ENCODE results near the gene ENG. TPM values are rescaled to one million over a fixed set of nuclear protein-coding genes. Genes with fewer than 3 reads are reported as not detected.

ENG gene
- 0.19 TPM in 1 of 2 replicates, not detected in the other for total RNA-seq (ENCODE audit: low replicate concordance)

GRCh38 chr9:127854184-127854806 is at the start of gene ENG:
TSS of gene ENG (minus strand) at chr9:127854658. CDS start at chr9:127854355, 303 bp downstream.
- peaks cover 8% of the 10 kb centered on the region for H3K27me3 Mint-ChIP-seq (ENCODE audit: insufficient read depth, low read depth)
- Histone ChIP-seq H3K9ac (no peak within 1 kb of the TSS), H4K20me1 (ENCODE audit: low read depth) (no peaks in the 10 kb centered on the region), H3K9me3 (ENCODE audit: low read depth) (no peaks in the 10 kb centered on the region), H2AFZ (replicated peaks) (no peak within 1 kb of the TSS), H3K27ac (no peak within 1 kb of the TSS), H3K4me1 (no peaks in the 10 kb centered on the region), H3F3A (ENCODE audit: low read depth) (no peaks in the 10 kb centered on the region), H3K27me3 (no peaks in the 10 kb centered on the region), H3K79me2 (ENCODE audit: low read depth) (no peaks in the 10 kb centered on the region), H3K4me2 (no peak within 1 kb of the TSS), H3K36me3 (no peaks in the 10 kb centered on the region), H3K4me3 (no peak within 1 kb of the TSS)
- peaks cover 3% of the 10 kb centered on the region for H3K9me3 Mint-ChIP-seq
- peaks cover 9% of the 10 kb centered on the region for H3K4me1 Mint-ChIP-seq
- no peak within 1 kb of the TSS for H3K27ac Mint-ChIP-seq
- TF ChIP-seq EZH2phosphoT487 (IDR thresholded peaks at IDR 0.05) = no peak
- TF ChIP-seq, protein P1, sequence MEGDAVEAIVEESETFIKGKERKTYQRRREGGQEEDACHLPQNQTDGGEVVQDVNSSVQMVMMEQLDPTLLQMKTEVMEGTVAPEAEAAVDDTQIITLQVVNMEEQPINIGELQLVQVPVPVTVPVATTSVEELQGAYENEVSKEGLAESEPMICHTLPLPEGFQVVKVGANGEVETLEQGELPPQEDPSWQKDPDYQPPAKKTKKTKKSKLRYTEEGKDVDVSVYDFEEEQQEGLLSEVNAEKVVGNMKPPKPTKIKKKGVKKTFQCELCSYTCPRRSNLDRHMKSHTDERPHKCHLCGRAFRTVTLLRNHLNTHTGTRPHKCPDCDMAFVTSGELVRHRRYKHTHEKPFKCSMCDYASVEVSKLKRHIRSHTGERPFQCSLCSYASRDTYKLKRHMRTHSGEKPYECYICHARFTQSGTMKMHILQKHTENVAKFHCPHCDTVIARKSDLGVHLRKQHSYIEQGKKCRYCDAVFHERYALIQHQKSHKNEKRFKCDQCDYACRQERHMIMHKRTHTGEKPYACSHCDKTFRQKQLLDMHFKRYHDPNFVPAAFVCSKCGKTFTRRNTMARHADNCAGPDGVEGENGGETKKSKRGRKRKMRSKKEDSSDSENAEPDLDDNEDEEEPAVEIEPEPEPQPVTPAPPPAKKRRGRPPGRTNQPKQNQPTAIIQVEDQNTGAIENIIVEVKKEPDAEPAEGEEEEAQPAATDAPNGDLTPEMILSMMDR (IDR thresholded peaks at IDR 0.05) = no peak
- no peak for TF ChIP-seq EZH2 (IDR thresholded peaks at IDR 0.05)
- DNase-seq (ENCODE audit: low spot score) = no peak
- no peaks in the 10 kb centered on the region for H3K36me3 Mint-ChIP-seq
- H3K4me3 Mint-ChIP-seq = no peak within 1 kb of the TSS

DNA sequence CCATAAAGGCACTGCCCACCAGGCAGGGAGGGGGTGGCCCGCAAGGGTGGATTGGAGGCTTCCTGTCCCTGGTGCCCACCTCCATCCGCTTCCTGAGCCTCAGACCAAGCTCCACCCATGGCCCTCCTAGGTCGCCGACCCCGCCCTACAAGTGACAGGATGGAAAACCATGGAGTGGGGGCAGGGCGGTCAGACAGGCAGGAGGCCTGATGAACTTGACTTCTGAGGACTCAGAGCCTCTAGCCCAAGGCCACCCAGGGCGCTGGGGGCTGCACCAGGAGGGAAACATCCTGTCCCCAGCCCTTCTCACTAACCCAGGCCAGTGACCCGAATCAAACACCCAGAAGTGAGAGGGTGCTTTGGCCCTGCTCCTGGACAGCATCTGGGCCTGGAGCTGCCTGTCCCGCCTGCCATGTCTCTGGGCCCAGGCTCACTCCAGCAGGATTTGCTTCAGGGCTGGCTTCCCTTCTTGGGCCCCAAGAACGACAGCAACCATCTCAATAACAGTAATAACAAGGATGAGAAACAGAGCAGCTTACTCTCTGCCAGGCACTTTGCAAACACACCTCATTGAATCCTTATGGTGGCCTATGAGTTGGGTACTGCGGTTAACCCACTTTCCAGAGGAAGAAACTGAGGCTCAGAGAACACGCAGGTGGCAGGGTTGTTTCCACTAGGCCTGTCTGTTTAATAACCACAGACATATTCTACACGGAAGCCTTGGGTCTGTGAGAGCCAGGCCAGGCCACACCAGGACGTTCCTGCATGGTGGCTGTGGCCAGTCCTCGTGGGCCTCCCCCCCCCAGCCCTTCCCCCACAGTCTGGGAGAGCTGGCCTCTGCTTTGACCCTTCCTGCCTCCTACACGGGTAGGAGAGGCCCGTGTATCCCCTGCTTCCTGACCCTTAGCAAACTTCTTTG is 49.4 kb upstream of the ENG start:
- no peak overlapping the region for H3K27ac ChIP-seq

DNA sequence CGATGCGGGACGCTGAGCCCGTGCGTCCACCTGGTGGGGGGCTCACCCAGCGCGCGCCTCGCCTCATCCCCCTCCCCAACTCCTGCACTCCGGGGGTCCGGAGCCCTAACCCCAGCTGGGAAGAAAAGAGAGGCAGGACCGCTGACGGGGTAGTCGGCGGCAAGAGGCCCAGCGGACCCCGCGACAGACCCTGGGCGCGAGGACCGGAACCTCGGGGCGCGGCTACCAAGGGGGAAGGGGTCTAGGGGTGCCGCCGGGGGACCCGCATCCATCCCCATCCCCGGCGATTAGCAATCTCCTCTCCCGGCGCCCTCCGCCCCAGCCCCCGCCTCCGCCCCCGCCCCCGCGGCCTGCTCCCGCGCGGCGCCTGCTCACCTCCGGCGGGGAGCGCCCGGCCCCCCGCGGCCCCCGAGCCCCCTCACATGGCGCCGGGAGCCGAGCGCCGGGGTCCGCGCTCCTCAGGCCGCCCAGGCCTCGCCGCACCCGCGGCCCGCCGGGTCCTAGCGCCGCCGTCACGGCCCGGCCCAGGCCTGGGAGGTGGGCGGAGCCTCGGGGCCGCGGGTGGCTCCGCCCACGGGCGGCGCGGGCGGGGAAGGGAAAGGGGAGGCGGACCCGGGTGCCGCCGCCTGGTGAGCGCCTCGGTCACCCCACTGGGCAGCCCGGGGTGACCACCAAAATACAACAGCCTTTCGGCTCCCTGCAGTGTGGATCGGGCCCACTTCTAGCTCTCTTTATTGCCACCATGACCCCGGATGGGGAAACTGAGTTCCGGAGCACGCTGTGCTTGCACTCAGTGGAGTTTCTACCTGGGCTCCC is 44.9 kb upstream of the ENG start, which contains the start of gene ST6GALNAC6:
Gene ST6GALNAC6, minus strand, starts transcription at position 476 of the 816 bp plus-strand sequence. CDS start 1,622 bp downstream, outside the sequence.
- Histone ChIP-seq H3K4me2 (peak within 1 kb of the TSS; percentile 90), H4K20me1 (ENCODE audit: low read depth) (peaks cover 32% of the 10 kb centered on the region), H3K79me2 (ENCODE audit: low read depth) (peaks cover 18% of the 10 kb centered on the region), H3K9me3 (ENCODE audit: low read depth) (no peaks in the 10 kb centered on the region), H3K9ac (peak within 1 kb of the TSS; percentile 50), H3F3A (ENCODE audit: low read depth) (peaks cover 32% of the 10 kb centered on the region), H3K27ac (no peak within 1 kb of the TSS), H3K4me3 (peak within 1 kb of the TSS; percentile 91), H3K27me3 (no peaks in the 10 kb centered on the region), H2AFZ (replicated peaks) (peak within 1 kb of the TSS; percentile 89), H3K36me3 (peaks cover 6% of the 10 kb centered on the region), H3K4me1 (peaks cover 24% of the 10 kb centered on the region)
- H3K4me3 Mint-ChIP-seq = peak within 1 kb of the TSS; percentile 91
- H3K9me3 Mint-ChIP-seq = peaks cover 6% of the 10 kb centered on the region
- peaks cover 51% of the 10 kb centered on the region for H3K4me1 Mint-ChIP-seq
- H3K36me3 Mint-ChIP-seq = peaks cover 17% of the 10 kb centered on the region
- H3K27me3 Mint-ChIP-seq (ENCODE audit: insufficient read depth, low read depth) = peaks cover 7% of the 10 kb centered on the region
- TF ChIP-seq EZH2 (IDR thresholded peaks at IDR 0.05) = no peak
- TF ChIP-seq EZH2phosphoT487 (IDR thresholded peaks at IDR 0.05) = no peak
- TF ChIP-seq, protein P1 (IDR thresholded peaks at IDR 0.05) = no peak
- H3K27ac Mint-ChIP-seq = peak within 1 kb of the TSS; percentile 90
- DNase-seq (ENCODE audit: low spot score) = peak; percentile 88

More for the DNA sequence above, 49.4 kb upstream of the ENG start:
- TF ChIP-seq, protein P1 (IDR thresholded peaks at IDR 0.05) = no peak
- TF ChIP-seq EZH2 (IDR thresholded peaks at IDR 0.05) (no peak), EZH2phosphoT487 (IDR thresholded peaks at IDR 0.05) (no peak)
- Mint-ChIP-seq H3K27ac (peak overlapping the region; percentile 70), H3K9me3 (no peaks in the 10 kb centered on the region), H3K36me3 (no peaks in the 10 kb centered on the region), H3K27me3 (ENCODE audit: insufficient read depth, low read depth) (peaks cover 6% of the 10 kb centered on the region), H3K4me3 (peak overlapping the region; percentile 52), H3K4me1 (peaks cover 43% of the 10 kb centered on the region)
- H3K27me3 ChIP-seq = no peaks in the 10 kb centered on the region
- H3K36me3 ChIP-seq = no peaks in the 10 kb centered on the region
- H3F3A ChIP-seq (ENCODE audit: low read depth) = peaks cover 10% of the 10 kb centered on the region
- H3K9me3 ChIP-seq (ENCODE audit: low read depth) = no peaks in the 10 kb centered on the region
- no peak overlapping the region for H3K4me3 ChIP-seq
- H2AFZ ChIP-seq (replicated peaks) = no peak overlapping the region
- H3K79me2 ChIP-seq (ENCODE audit: low read depth) = peaks cover 3% of the 10 kb centered on the region
- peaks cover 12% of the 10 kb centered on the region for H3K4me1 ChIP-seq
- DNase-seq (ENCODE audit: low spot score) = no peak
- no peaks in the 10 kb centered on the region for H4K20me1 ChIP-seq (ENCODE audit: low read depth)
- H3K4me2 ChIP-seq = no peak overlapping the region
- no peak overlapping the region for H3K9ac ChIP-seq

Data from neural progenitor cell (in vitro differentiated cells).